Keratinocyte (primary cell): ENCODE results near the gene SLC16A14. TPM values are rescaled to one million over a fixed set of nuclear protein-coding genes. Genes with fewer than 3 reads are reported as not detected.

Source experiments
- DNase-seq: peaks from one replicate; pipeline ENCODE4 v3.0.0-alpha.2; 2011; ENCODE audit warnings: low read depth, missing footprints, low spot score
- FAIRE-seq: peaks from 2 replicates; lab custom pipeline; 2011; peaks lifted over from hg19 to GRCh38; lab: Jason Lieb, UNC
- H2AFZ ChIP-seq: 2 replicates; pipeline ENCODE4 v1.6.0; 2012; ENCODE audit warnings: low read length, control low read depth, inconsistent platforms; ENCODE audit not compliant: control insufficient read depth
- H3K27ac ChIP-seq: 2 replicates; pipeline ENCODE4 v1.5.1; 2011; ENCODE audit warnings: low read length; ENCODE audit not compliant: control insufficient read depth, insufficient read depth
- H3K27me3 ChIP-seq: 3 replicates; pipeline ENCODE4 v1.6.0; 2011; ENCODE audit warnings: low read length; ENCODE audit not compliant: control insufficient read depth, insufficient read depth; ENCODE audit errors: extremely low read depth
- H3K36me3 ChIP-seq, 2 experiments: 2 replicates in 1 of 2; 3 replicates in 1 of 2; pipeline ENCODE4 v1.5.1; 2011; ENCODE audit warnings: low read length in 2 of 2, mild to moderate bottlenecking in 1 of 2; ENCODE audit not compliant: control insufficient read depth in 2 of 2, insufficient read depth in 2 of 2; ENCODE audit errors: extremely low read depth in 1 of 2
- H3K4me1 ChIP-seq: 3 replicates; pipeline ENCODE4 v1.5.1; 2011; ENCODE audit warnings: low read length; ENCODE audit not compliant: control insufficient read depth, insufficient read depth; ENCODE audit errors: extremely low read depth
- H3K4me2 ChIP-seq: 3 replicates; pipeline ENCODE4 v1.6.0; 2011; ENCODE audit warnings: low read depth, low read length; ENCODE audit not compliant: control insufficient read depth, insufficient read depth; ENCODE audit errors: extremely low read depth
- H3K4me3 ChIP-seq, 3 experiments: fragments of 200-600 bp in 1 of 3; sonication (generic) in 1 of 3; 2 replicates in 2 of 3; 3 replicates in 1 of 3; pipeline ENCODE4 v1.5.1; 2011 to 2016; ENCODE audit warnings: low read length in 3 of 3, mild to moderate bottlenecking in 3 of 3, control low read depth in 2 of 3, inconsistent platforms in 1 of 3, low read depth in 1 of 3, mixed read lengths in 1 of 3, mixed run types in 1 of 3, moderate library complexity in 1 of 3; ENCODE audit not compliant: control insufficient read depth in 2 of 3, insufficient read depth in 2 of 3; ENCODE audit errors: extremely low read depth in 1 of 3
- H3K79me2 ChIP-seq: 2 replicates; pipeline ENCODE4 v1.6.0; 2012; ENCODE audit warnings: low read length; ENCODE audit not compliant: control insufficient read depth, insufficient read depth
- H3K9ac ChIP-seq: 3 replicates; pipeline ENCODE4 v1.6.0; 2011; ENCODE audit warnings: low read length; ENCODE audit not compliant: control insufficient read depth, insufficient read depth; ENCODE audit errors: extremely low read depth
- H3K9me1 ChIP-seq: 3 replicates; pipeline ENCODE4 v1.6.0; 2011; ENCODE audit warnings: low read length; ENCODE audit not compliant: control insufficient read depth, insufficient read depth; ENCODE audit errors: extremely low read depth
- H3K9me3 ChIP-seq: 2 replicates; pipeline ENCODE4 v1.5.1; 2012; ENCODE audit warnings: low read depth, low read length; ENCODE audit not compliant: control insufficient read depth
- H4K20me1 ChIP-seq: 3 replicates; pipeline ENCODE4 v1.6.0; 2011; ENCODE audit warnings: low read length; ENCODE audit not compliant: control insufficient read depth, insufficient read depth; ENCODE audit errors: extremely low read depth
- EZH2 ChIP-seq: IDR thresholded peaks from one replicate; pipeline ENCODE4 v1.6.1; 2012; ENCODE audit warnings: inconsistent platforms, mild to moderate bottlenecking, low read length, moderate library complexity
- dilution Hi-C: fragments of 300-500 bp; cut with MboI; formaldehyde crosslinking; loops from one replicate; pipeline ENCODE4 v1.7.0; 2020; ENCODE audit warnings: low sequenced_read_pairs; ENCODE audit not compliant: extremely low pct_ligation_motif_present
- polyA plus RNA-seq, 5 experiments: library from polyadenylated mRNA; depleted of rRNA in 3 of 5; stranded (reverse) in 3 of 5; stranded (forward) in 1 of 5; unstranded in 1 of 5; fragments of >200 nt; gene quantifications; 1 replicate in 1 of 5; 2 replicates in 3 of 5; 3 replicates in 1 of 5; pipeline versions ENCODE4 v1.2.1 to v1.2.3, GENCODE V29; 2011 to 2012; ENCODE audit warnings: missing spikeins in 2 of 5, low read depth in 1 of 5, low replicate concordance in 1 of 5
- TF ChIP-seq, protein P1 (sequence below), 3 experiments: IDR thresholded peaks in 1 of 3; conservative IDR thresholded peaks in 1 of 3; optimal IDR thresholded peaks in 1 of 3; 2 replicates in 2 of 3; 3 replicates in 1 of 3; pipeline versions ENCODE3 to v1.5.1; 2011; ENCODE audit warnings: low read length in 3 of 3, mild to moderate bottlenecking in 3 of 3, moderate library complexity in 2 of 3, control low read depth in 1 of 3, inconsistent platforms in 1 of 3; ENCODE audit not compliant: insufficient read depth in 2 of 3; ENCODE audit errors: extremely low read depth in 1 of 3

Gene SLC16A14
- polyA plus RNA-seq, 1 donor (not counting 4 experiments of a cell fraction or from before 2014, with no cell fraction given) = 0.97 TPM

DNA sequence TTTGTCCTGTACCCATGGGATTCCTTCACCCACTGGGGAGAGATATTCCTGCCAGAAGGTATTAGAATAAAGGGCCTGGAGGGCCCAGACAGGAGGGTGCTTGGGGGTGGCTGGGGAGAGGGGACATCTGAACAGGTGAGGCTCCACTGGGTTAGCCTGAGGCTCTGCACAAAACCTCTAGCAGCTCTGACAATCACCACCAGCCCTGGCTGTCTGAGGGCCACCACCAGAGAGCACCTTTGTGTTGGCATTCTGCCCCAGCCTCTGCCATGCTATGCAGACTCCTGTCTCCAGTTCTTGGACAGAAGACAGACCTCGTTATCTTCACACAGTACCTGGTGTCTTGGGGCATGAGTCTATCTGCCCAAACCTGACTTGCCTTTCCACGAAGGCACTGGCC lies 25.3 kb downstream of the SLC16A14 start:
- DNase-seq = no peak
- dilution Hi-C loops = no loop called here

DNA sequence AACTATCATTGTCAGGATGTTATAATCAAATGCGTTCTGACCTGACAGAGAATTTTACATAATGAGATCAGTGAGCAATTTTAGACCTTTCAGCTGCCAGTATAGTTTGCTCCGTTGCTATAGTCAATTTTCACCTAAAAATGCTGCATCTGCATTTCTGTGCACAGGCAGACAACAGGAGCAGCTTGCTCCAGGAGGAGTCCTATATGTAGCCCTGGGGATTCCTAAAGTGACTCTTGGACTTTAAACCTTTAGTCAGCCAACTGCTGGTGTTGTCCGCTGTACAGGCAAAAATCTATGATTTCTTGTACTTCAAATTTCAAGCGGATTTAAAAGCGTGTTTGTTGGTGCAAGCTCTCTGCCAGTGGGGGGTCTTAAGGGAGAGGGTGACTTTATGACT lies 25.7 kb downstream of the SLC16A14 start:
- H3K4me2 ChIP-seq = no peak overlapping the region
- H3K27ac ChIP-seq = no peak overlapping the region
- H3K9me1 ChIP-seq = no peaks in the 10 kb centered on the region
- H3K79me2 ChIP-seq = no peaks in the 10 kb centered on the region
- TF ChIP-seq, protein P1, sequence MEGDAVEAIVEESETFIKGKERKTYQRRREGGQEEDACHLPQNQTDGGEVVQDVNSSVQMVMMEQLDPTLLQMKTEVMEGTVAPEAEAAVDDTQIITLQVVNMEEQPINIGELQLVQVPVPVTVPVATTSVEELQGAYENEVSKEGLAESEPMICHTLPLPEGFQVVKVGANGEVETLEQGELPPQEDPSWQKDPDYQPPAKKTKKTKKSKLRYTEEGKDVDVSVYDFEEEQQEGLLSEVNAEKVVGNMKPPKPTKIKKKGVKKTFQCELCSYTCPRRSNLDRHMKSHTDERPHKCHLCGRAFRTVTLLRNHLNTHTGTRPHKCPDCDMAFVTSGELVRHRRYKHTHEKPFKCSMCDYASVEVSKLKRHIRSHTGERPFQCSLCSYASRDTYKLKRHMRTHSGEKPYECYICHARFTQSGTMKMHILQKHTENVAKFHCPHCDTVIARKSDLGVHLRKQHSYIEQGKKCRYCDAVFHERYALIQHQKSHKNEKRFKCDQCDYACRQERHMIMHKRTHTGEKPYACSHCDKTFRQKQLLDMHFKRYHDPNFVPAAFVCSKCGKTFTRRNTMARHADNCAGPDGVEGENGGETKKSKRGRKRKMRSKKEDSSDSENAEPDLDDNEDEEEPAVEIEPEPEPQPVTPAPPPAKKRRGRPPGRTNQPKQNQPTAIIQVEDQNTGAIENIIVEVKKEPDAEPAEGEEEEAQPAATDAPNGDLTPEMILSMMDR (optimal IDR thresholded peaks at IDR 0.05 in 1 of 3, IDR thresholded peaks at IDR 0.05 in 1 of 3, conservative IDR thresholded peaks at IDR 0.05 in 1 of 3; ENCODE audit: extremely low read depth in 1 of 3, insufficient read depth in 2 of 3, low read length in 3 of 3) = no peak
- TF ChIP-seq EZH2 = no peak
- H3K9me3 ChIP-seq = no peaks in the 10 kb centered on the region
- H3K4me3 ChIP-seq = no peak overlapping the region
- dilution Hi-C loops = no loop called here
- no peak overlapping the region for H2AFZ ChIP-seq
- H3K36me3 ChIP-seq = no peaks in the 10 kb centered on the region
- H3K9ac ChIP-seq = no peak overlapping the region
- FAIRE-seq = no peak
- H4K20me1 ChIP-seq = no peaks in the 10 kb centered on the region
- DNase-seq = no peak
- H3K27me3 ChIP-seq = no peaks in the 10 kb centered on the region
- peaks cover 2% of the 10 kb centered on the region for H3K4me1 ChIP-seq

More for the DNA sequence above, 25.3 kb downstream of the SLC16A14 start:
- Histone ChIP-seq H3K27me3 (no peaks in the 10 kb centered on the region), H3K4me2 (no peak overlapping the region), H3K9ac (no peak overlapping the region), H3K36me3 (no peaks in the 10 kb centered on the region), H3K9me1 (no peaks in the 10 kb centered on the region), H3K9me3 (no peaks in the 10 kb centered on the region), H4K20me1 (no peaks in the 10 kb centered on the region), H3K27ac (no peak overlapping the region), H3K79me2 (no peaks in the 10 kb centered on the region), H3K4me3 (no peak overlapping the region), H2AFZ (no peak overlapping the region), H3K4me1 (peaks cover 3% of the 10 kb centered on the region)
- TF ChIP-seq EZH2 = no peak
- TF ChIP-seq, protein P1 (optimal IDR thresholded peaks at IDR 0.05 in 1 of 3, IDR thresholded peaks at IDR 0.05 in 1 of 3, conservative IDR thresholded peaks at IDR 0.05 in 1 of 3; ENCODE audit: extremely low read depth in 1 of 3, insufficient read depth in 2 of 3, low read length in 3 of 3) = peak in 1 of 3 experiments; percentile 14
- no peak for FAIRE-seq
